MM.1S (cell line): Measurements from ENCODE around the gene ZMIZ1.

Experiments
- CTCF ChIP-seq: fragments of 300-600 bp; sonication (generic); IDR thresholded peaks from 2 replicates; pipeline ENCODE4 v1.5.1; 2016; ENCODE audit warnings: antibody characterized with exemption, low read length, mixed read lengths
- EZH2phosphoT487 ChIP-seq: fragments of 300-600 bp; sonication (generic); IDR thresholded peaks from 2 replicates; pipeline ENCODE4 v1.6.1; 2018; ENCODE audit warnings: antibody characterized with exemption, low read length

GRCh38 chr10:79179957-79180309, 111.2 kb downstream of the ZMIZ1 start:
- TF ChIP-seq CTCF: no peak
- TF ChIP-seq EZH2phosphoT487: no peak
